ENCODE data around the gene FAM162B.

- TF ChIP-seq POLR2AphosphoS5 (IDR thresholded peaks at IDR 0.05; ENCODE audit: low read depth) (no peak), GABPA (IDR thresholded peaks at IDR 0.05; ENCODE audit: low read depth) (no peak)
Observed at GRCh38 chr6:116714296-116714695, 51.2 kb downstream of the FAM162B start.

Measured in HL-60 (cell line).